Measurements from ENCODE around the gene RNGTT. TPM values are rescaled to one million over a fixed set of nuclear protein-coding genes. Genes with fewer than 3 reads are reported as not detected.

RNGTT gene
- total and polyA plus RNA-seq, 12 donors, result 3.1 to 10.9 (median 8.6) TPM

GRCh38 chr6:88566746-88567534 lies 396.5 kb downstream of the RNGTT start:
- no peak for TF ChIP-seq CTCF (IDR thresholded peaks at IDR 0.05)
- no peak overlapping the region for H3K4me3 ChIP-seq
- 68 to 74% methylated on average over 8 of the region's 8 CpGs for WGBS, 2 donors
- ATAC-seq (no peak), DNase-seq (no peak)
- peaks cover 0 to 16% (median 2%) of the 10 kb centered on the region in 11 donors for H3K9me3 ChIP-seq
- intact Hi-C loops (cut with DNase I), result no loop called here
- peaks cover 0 to 2% (median 0%) of the 10 kb centered on the region in 9 donors for H3K4me1 ChIP-seq
- H3K36me3 ChIP-seq, result no peaks in the 10 kb centered on the region
- H3K27me3 ChIP-seq, result no peaks in the 10 kb centered on the region
- H3K27ac ChIP-seq, result no peak overlapping the region

DNA sequence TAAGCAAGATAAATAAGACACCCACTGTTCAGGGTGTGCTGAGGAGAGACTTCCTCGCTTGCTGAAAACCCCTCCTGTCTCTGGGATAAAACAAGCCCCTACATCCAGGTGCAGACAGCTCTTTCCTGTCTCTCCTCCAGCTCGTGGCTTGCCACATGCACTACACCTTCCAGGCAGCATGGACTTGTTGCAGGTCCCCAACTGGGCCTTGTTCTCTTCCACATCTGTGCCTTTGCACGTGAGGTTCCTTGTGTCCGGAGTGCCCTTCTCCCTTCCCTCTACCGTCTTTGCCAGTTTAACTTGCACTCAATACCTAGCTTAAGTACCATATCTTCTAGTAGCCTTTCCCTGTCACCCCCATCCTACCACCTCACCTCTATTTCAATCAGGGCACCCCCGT lies 397.6 kb downstream of the RNGTT start:
- intact Hi-C loops (cut with DNase I), result no loop called here
- no peaks in the 10 kb centered on the region for H3K27me3 ChIP-seq
- peaks cover 0 to 16% (median 2%) of the 10 kb centered on the region in 11 donors for H3K9me3 ChIP-seq
- DNase-seq (no peak), ATAC-seq (no peak)
- H3K4me1 ChIP-seq, result peaks cover 0 to 12% (median 0%) of the 10 kb centered on the region in 9 donors
- no peaks in the 10 kb centered on the region for H3K36me3 ChIP-seq
- H3K4me3 ChIP-seq, result no peak overlapping the region
- H3K27ac ChIP-seq, result no peak overlapping the region
- 68 to 73% methylated on average over 6 of the region's 6 CpGs for WGBS, 2 donors
- TF ChIP-seq CTCF (IDR thresholded peaks at IDR 0.05), result no peak

DNA sequence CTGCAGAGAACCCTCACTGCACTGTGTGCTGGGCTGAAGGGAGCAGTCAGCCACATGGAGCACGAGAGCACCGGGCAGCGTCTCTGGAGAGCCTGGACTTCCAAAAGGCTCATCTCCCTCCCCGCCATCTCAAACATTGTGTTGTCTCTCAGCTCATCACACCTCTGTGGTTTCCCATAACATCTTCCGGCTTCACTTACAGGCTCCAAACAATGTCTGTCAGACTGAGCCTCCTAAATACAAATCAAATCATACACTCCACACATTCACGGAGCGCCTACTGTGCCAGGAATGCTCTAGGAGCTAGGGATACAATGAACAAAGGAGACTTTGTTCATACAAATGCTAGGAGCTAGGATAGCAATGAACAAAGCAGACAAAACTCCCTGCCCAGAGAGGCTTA lies 398.0 kb downstream of the RNGTT start:
- ATAC-seq (no peak), DNase-seq (no peak)
- no peak for TF ChIP-seq CTCF (IDR thresholded peaks at IDR 0.05)
- 80 to 84% methylated on average over 7 of the region's 7 CpGs for WGBS, 2 donors
- H3K27ac ChIP-seq, result no peak overlapping the region
- H3K9me3 ChIP-seq, result peaks cover 0 to 16% (median 2%) of the 10 kb centered on the region in 11 donors
- no peaks in the 10 kb centered on the region for H3K27me3 ChIP-seq
- H3K4me1 ChIP-seq, result peaks cover 0 to 12% (median 0%) of the 10 kb centered on the region in 9 donors
- no peaks in the 10 kb centered on the region for H3K36me3 ChIP-seq
- intact Hi-C loops (cut with DNase I), result no loop called here
- no peak overlapping the region for H3K4me3 ChIP-seq

DNA sequence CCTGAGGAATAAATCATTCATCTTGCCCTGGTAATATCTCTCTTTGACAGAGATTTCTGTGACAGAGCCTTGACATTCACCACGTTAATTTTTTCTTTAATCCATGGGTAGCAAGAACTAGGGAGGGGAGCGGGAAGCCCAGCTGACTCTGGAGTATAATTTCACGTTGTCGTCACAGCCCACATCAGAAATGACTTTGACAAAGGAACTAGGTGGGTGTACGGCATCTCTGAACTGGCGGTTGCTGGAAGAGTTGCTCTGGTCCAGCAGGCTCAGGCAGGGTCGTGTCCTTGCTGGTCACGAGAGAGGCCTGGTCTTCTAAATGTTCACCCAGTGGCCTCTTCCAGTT lies 400.2 kb downstream of the RNGTT start:
- Histone ChIP-seq H3K36me3 (no peaks in the 10 kb centered on the region), H3K4me1 (peaks cover 0 to 12% (median 0%) of the 10 kb centered on the region in 9 donors), H3K27ac (no peak overlapping the region), H3K9me3 (peaks cover 0 to 1% (median 0%) of the 10 kb centered on the region in 11 donors), H3K27me3 (no peaks in the 10 kb centered on the region), H3K4me3 (no peak overlapping the region)
- WGBS, 2 donors, result 83% methylated on average over 8 of the region's 8 CpGs
- no peak for TF ChIP-seq CTCF (IDR thresholded peaks at IDR 0.05)
- DNase-seq (no peak), ATAC-seq (no peak)
- intact Hi-C loops (cut with DNase I), result no loop called here

Data from heart right ventricle (tissue), 16 donors.